Activated naive CD4-positive, alpha-beta T cell treated with Interleukin-2 at 50 U/mL for 16 hours (primary cell): Measurements from ENCODE around the gene COL26A1.
"Not testable (repeated sequence)": the region's sequence is repeated elsewhere in the genome, so short reads cannot be mapped to it uniquely, and the experiment has no call there.

Source experiments
- DNase-seq: peaks from one replicate; pipeline ENCODE4 v3.0.0-alpha.2; 2020

COL26A1 gene

DNA sequence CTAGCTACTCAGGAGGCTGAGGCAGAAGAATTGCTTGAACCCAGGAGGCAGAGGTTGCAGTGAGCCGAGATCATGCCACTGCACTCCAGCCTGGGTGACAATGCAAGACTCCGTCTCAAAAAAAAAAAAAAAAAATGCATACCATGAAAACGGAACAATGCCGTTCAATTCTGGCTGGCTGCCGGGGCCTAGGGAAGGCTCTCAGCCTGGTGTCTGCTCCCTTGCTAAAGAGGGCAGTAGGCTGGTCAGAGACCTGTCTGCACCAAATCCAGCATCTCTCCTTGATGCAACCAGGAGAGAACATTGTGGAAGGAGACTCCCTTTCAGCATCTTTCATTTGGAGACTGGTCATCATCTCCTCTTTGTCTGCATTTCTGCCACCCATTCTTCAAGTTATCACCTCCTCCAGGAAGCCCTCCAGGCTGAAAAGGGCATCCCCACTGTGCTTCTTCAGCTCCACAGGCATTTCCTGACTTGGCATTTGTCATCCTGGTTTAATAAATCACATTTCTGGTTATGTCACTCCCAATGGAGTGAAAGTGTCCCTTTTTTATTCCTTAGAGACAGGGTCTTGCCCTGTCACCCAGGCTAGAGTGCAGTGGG, 241.8 kb downstream of the COL26A1 start:
- no peak for DNase-seq

DNA sequence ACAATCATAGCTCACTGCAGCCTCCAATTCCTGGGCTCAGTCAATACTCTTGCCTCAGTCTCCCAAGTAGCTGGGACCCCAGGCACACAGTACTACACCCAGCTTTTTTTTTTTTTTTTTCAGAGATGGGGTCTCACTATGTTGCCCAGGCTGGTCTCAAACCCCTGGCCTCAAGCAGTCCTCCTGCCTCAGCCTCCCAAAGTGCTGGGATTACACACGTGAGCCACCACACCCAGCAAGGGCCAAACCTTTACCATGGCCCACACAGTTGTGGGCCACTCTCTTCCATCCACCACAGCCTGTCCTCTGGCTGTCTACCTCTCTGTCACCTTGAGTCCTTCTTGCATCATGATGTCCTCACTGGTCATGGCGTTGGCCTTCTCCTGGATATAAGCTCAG, 242.3 kb downstream of the COL26A1 start:
- DNase-seq: not testable (repeated sequence)

DNA sequence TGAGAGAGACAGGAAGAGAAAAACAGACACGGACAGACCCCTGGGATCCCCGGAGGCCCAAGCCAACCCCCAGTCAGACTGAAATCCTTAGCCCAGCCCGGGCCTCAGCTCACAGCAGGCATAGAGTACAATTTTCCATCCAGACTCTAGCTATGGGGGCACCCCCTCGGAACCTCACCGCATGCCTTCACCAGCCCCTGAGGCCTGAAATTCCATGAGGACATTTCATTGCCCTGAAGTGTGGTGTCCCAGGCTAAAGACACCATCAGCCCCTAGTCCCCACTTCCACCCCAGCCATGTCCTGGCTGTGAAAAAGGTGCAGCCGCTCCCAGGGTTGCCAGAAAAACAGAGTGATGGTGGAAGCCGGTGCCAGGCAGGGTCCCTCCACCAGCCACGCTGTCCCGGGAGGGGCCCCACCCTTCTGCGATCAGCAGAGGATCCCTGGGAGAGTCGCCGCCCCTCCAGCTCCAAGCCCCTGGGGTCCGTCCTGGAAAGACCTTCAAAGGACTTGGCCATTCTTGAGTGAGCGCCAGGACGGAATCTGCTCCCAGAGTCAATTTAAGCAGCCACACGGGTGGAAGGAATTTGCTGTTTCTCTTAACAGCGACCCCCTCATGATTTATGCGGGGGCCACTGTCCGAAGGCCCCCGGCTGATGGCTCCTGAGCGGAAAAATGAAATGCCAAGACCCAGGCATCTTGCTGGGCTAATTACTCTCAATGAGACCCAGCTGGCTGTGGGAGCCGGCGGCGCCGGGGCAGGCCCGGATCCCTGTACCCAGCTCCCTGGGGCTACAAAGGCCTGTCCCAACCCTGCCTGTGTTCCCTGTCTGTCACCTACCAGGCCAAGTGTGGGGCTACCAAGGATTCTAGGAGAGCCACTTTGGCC, 243.2 kb downstream of the COL26A1 start:
- no peak for DNase-seq

DNA sequence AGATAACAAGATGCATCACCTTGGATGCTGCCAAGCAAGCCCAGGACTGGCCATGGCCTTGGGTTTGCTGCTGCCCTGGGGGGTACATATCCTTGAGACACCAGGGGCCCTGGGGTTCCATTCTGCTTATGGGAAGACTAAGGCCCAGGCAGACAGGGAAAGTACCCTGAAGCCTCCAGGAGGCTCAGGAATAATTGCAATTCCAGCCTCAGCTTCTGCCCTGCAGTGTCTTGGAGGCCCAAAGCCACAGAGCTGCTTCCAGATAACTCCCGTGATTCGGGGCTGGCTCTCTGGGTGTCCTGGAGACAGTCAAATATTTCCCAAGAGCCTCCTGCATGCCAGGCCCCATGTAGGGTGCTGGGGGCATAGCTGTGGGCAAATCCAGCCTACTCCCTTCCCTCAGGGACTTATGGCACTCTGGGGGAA, 243.8 kb downstream of the COL26A1 start:
- no peak for DNase-seq
